ENCODE data around the gene NRF1.
"Not testable (repeated sequence)": the region's sequence is repeated elsewhere in the genome, so short reads cannot be mapped to it uniquely, and the experiment has no call there.

The NRF1 gene

GRCh38 chr7:129649128-129649690 is 37.7 kb downstream of the NRF1 start:
- no peak for DNase-seq

GRCh38 chr7:129650056-129650758 is 38.7 kb downstream of the NRF1 start:
- no peak for DNase-seq

GRCh38 chr7:129652914-129653313 is 41.4 kb downstream of the NRF1 start:
- peak; percentile 8 for DNase-seq

DNA sequence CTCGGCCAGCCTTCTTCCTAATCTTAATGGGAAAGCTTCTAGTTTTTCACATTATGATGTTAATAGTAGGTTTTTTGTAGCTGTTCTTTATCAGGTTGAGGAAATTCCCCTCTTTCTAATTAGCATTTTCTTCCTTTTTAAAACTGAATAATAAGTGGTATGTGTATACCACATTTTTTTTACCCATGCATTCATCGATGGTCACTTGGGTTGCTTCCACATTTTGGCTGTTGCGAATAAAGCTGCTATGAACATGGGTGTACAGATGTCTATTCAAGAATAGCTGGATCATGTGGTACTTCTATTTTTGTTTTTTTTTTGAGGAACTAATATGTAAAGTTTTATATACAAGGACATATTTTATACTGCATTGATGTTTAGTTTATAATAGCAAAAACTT is 44.3 kb downstream of the NRF1 start:
- no peak for DNase-seq

GRCh38 chr7:129657363-129657762 is 45.8 kb downstream of the NRF1 start:
- no peak for DNase-seq

DNA sequence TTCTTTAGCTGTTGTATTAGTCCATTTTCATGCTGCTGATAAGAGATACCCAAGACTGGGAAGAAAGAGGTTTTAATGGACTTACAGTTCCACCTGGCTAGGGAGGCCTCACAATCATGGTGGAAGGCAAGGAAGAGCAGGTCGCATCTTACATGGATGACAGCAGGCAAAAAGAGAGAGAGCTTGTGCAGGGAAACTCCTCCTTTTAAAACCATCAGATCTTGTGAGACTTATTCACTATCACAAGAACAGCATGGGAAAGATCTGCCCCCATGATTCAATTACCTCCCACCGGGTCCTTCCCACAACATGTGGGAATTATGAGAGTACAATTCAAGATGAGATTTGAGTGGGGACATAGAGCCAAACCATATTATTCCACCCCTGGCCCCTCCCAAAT is 48.4 kb downstream of the NRF1 start:
- DNase-seq: not testable (repeated sequence)

GRCh38 chr7:129661645-129662182 is 50.2 kb downstream of the NRF1 start:
- no peak for DNase-seq

- DNase-seq: not testable (repeated sequence)
Measured at GRCh38 chr7:129663240-129663639, 51.7 kb downstream of the NRF1 start.

DNA sequence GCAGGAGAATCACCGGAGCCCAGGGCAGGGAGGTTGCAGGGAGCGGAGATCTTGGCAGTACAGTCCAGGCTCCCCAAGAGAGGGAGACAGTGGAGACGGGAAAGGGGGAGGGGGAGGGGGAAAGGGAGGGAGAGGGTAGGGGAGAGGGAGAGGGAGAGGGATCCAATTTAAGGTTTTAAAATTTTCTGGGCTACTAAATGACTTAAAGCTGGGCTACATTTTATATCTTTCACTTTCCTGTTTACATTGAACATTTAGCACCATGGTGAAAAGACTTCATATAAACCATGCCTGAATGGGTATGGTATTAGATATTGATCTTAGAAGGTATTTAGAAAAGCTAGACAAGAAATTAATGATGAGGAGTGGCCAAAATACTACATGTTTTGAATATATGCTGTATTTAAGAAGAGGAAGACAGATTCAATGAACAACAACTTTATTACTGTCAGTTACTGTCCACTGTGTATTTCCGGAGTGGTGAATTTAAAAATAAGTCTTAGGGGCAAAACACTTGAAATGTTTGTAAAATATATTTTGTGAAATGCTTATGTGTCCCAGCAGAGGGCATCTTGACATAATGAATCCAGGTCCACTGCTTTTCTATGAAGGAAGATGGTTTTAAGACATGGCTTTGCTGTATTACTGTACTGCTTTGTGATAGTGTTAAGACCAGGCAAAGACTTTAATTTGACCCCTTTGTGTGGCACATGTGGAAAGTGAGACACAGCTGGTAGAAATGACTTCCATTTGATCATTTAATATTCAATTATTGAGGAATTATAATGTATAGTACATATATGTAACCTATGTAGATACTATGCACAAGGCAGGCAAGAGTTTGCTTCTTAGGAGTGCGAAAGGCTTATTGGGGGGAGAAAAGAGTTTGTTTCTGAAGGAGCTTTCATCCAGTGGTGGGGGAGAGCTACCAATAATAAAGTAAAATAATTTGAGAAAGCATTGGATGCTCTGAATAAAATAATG is 52.8 kb downstream of the NRF1 start:
- DNase-seq: peak; percentile 61

DNA sequence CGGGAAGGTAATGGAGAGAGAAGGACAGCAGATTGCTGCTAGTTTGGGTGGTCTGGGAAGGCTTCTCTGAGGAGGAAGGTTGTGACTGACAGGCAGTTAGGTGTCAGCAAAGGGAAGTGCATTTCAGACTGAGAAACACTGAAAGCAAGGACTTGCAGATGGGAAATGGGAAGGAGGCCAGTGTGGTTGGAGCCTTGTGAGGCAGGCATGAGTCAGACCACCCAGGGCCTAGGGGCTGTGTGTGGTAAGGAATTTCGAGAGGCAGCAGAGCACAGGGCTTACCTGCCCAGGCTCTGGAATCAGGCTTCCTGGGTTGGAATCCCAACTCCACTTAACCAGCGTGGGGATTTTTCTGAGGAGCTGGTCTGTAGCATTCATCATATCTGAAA is 53.5 kb downstream of the NRF1 start:
- DNase-seq: no peak

GRCh38 chr7:129667116-129667515 is 55.6 kb downstream of the NRF1 start:
- no peak for DNase-seq

DNA sequence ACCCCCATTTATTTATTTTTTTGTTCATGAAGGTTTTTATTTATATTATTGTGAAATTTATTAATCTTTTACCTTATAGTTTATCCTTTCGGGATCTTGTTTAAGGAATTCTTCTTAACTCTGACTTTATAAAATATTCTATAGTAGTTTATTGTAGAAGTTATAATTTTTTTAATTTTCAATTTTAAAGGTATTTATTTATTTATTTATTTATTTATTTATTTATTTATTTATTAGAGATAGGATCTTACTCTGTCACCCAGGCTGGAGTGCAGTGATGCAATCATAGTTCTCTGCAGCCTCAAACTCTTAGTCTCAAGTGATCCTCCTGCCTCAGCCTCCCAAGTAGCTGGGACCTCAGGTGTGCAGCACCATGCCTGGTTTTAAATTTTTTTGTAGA is 56.0 kb downstream of the NRF1 start:
- no peak for DNase-seq

DNA sequence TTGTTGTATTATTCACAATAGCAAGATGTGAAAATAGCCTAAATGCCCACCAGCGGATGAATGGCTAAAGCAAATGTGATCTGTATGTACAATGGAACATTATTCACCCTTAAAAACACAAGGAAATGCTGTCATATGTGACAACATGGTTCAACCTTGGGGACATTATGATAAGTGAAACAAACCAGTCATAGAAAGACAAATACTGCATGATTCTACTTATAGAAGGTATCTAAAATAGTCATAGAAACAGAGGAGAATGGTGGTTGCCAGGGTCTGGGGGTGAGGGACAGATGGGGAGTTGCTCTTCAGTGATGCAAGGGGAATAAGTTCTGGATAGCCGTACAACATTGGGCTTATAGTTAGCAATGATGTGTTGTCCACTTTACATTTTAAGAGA is 58.4 kb downstream of the NRF1 start:
- DNase-seq: no peak

DNA sequence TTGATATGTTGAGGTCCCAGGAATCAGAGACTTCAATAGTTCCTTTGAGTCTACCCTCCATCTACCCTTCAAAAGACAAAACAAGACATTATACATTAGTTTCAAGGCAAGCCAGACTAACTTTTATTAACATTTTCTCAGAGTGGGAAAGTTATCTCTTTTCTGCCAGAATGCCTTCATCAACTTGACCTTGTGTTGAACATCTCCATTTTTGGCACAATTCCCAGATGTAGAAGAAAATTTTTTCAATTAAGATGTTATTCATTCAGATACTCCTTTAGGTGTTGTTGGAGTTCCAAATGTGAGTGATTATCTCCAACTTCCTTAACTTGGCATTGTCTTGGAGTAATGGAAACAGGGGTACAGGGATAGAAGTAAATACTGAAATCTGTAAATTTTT is 59.1 kb downstream of the NRF1 start:
- no peak for DNase-seq

DNA sequence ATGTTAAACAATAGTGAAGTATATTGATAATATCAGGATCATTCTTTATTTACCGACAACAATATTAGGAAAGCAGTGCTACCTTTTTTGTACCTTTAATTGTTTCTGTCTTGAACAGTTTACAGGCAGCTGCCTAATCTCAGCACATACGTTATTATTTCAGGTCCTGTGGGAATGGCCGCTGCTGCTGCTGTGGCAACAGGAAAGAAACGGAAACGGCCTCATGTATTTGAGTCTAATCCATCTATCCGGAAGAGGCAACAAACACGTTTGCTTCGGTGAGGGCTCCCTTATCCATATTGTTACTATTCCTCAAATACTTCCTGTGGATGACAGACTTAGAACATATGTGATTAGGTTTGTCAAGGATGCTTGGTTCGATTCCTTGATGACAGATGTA is 59.7 kb downstream of the NRF1 start:
- no peak for DNase-seq

GRCh38 chr7:129674475-129674874 is 63.0 kb downstream of the NRF1 start:
- not testable (repeated sequence) for DNase-seq

DNA sequence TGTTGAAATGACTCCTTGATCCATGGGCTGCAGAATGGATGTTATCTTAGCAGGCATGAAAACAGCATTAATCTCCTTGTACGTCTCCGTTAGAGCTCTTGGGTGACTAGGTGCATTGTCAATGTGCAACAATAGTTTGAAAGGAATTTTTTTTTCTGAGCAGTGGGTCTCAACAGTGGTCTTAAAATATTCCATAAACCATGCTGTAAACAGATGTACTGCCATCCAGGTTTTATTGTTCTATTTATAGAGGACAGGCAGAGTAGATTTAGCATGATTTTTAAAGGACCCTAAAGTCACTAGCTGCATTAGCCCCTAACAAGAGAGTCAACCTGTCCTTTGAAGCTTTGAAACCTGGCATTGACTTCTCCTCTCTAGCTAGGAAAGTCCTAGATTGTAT is 64.0 kb downstream of the NRF1 start:
- DNase-seq: no peak

- DNase-seq: no peak
Measured at GRCh38 chr7:129676017-129676897, 64.7 kb downstream of the NRF1 start.

- no peak for DNase-seq
Measured at GRCh38 chr7:129677796-129678195, 66.3 kb downstream of the NRF1 start.

DNA sequence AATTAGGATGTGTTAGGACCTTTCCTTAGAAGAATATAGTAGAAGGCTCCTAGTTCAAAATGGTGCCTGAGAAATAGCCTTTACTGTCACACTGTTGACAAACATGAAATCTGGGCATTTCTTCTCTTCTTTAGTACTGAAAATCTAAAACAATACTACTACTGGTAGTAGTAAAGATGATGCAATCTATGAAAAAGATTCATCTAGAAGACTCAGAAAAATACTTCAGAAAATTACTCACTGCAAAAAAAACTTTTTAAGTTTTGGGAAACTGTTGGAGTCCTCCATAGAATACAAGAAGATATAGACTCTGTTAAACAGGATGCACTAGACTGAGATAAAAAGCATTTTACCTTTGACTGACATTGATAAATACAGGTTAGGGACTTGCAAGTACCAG is 67.1 kb downstream of the NRF1 start:
- no peak for DNase-seq

- DNase-seq: no peak
Measured at GRCh38 chr7:129680400-129680799, 68.9 kb downstream of the NRF1 start.

DNA sequence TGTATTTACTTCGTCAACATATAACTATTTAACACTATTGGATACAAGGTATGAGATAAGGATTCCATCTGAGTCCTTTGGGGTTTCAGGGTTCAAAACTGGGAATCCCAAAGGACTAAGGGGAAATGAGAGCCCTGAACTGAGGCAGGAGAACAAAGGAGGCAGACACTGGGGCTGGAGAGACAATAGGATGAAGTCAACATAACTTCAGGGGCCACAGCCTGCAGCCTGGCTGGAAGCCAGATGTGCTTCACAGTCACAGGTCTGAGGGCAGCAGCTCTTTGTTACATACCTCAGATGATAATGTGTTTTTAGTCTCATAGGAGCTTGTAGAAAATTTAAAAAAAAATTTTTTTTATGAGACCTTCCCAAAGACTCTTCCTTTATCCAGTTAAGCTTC is 73.3 kb downstream of the NRF1 start:
- peak; percentile 21 for DNase-seq

- no peak for DNase-seq
Measured at GRCh38 chr7:129686063-129686462, 74.5 kb downstream of the NRF1 start.
